Activated CD8-positive, alpha-beta memory T cell treated with anti-CD3 and anti-CD28 coated beads, Interleukin-2, amount 50 U/mL, for 1 hour (primary cell): ENCODE data around the gene DNA2.
A peak's percentile ranks its signal among the peaks of the same experiment; 100 is the strongest.

Experiments
- DNase-seq: peaks from one replicate; pipeline ENCODE4 v3.0.0-alpha.2; 2020; ENCODE audit errors: extremely low read depth

The DNA2 gene

DNA sequence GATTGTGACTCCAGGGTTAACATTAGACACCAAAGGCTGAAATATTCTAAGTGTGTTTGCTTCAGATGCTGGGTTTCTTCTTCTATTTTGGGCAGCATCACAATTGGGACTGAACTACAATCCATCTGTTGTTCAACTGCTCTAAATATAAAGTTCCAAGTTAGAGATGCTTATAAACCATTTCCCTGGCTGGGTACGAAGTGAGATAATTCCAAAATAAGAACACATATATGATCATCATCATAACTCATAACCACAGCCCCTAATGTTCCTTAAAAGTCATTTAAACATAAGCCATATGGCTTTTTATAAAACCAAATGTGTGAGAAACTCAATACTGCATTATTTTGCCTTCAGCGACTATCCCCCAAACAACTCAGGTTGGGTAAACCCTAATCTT, 28.8 kb downstream of the DNA2 start:
- no peak for DNase-seq

DNA sequence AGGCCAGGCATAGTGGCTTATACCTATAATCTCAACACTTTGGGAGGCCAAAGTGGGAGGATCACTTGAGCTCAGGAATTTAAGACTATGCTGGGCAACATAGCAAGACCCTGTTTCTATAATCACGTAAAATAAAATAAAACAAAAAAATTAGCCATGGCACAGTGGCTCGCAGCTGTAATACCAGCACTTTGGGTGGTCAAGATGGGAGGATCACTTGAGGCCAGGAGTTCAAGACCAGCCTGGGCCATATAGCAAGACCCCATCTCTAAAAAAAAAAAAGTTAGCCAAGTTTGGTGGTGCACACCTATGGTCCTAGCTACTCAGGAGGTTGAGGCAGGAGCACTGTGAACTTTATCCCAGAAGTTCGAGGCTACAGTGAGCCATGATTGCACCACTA, 30.9 kb downstream of the DNA2 start:
- DNase-seq: no peak

DNA sequence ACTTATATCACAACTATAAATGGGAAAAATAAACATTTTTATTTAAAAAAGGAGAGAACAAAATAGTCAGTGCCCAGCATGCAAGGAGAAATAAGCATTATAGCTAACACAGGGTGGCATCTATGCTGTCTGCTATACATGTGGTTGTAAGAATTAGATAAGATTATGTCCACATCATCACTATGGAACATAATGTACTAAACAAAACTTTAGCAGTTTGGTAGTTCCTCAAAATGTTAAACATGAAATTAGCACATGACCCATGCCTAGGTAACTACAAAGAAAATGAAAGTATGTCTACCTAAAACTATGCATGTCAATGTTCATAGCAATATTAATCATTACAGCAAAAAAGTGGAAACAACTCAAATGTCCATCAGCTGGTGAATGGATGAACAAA, 36.0 kb downstream of the DNA2 start:
- no peak for DNase-seq

DNA sequence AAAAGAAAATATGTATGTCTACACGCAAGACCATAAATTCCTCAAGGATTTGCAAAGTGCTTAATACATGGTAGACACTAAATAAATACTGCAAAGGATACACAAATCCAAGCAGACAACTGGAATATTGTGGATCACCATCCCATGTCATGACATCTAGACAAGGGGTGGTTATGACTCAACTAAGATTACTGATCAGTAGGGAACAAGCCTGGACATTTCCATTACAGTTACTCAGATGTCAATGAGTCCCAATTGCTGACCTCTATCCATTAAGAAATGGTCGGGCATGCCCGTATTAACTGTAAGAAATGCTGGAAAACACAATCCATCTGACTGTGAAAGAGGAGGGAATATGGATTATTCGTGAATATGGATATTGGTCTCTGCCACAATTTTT, 37.1 kb downstream of the DNA2 start:
- DNase-seq: no peak

DNA sequence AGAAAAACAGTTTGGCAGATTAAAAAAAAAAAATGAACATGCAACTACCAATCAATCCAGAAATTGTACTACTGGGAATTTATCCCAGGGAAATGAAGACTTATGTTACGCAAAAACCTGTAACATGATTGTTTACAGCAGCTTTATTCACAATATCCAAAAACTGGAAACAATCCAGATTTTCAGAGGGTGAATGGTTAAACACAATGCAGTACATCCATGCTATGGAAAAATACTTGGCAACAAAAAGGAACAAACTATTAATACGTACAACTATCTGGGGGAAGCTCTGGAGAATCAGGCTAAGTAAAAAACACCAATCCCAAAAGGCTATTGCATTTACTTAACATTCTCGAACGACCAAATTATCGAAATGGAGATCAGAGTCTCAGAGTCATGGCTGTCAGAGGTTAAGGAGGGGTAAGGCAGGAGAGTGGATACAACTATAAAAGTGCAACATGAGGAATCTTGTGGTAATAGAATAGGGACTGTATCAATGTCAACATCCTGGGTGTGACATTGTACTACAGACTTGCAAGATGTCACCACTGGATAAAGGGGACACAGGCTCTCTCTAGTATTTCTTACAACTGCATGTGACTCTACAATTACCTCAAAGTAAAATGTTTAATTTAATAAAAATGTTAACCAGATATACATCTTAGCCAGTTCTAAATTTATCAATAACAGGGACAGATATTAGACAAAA, 43.2 kb downstream of the DNA2 start:
- DNase-seq: no peak

- no peak for DNase-seq
Observed at GRCh38 chr10:68424454-68425014, 47.2 kb downstream of the DNA2 start.

DNA sequence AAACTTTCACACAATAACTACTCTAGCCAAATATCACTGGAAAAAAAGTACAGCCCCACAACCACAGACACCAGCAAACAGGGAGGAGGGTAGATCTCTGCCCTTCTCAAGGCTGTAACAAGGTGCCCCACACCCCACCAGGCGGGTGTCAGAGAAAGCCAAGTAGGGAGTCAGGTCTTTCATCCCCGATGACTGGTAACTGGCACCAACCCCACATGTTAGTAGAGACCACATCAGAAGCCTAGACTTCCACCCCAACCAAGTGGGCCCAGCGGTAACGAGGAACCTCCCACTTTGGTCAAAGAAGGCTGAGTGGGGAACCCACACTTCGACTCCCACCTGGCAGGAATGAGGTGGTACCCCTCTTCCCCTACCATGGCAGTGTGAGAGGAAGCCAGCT, 48.3 kb downstream of the DNA2 start:
- peak; percentile 25 for DNase-seq

GRCh38 chr10:68419376-68419775, 52.4 kb downstream of the DNA2 start:
- DNase-seq: no peak

GRCh38 chr10:68408898-68409518, 62.8 kb downstream of the DNA2 start:
- DNase-seq: no peak

GRCh38 chr10:68406815-68407548, 64.8 kb downstream of the DNA2 start, which contains the start of gene RUFY2:
Gene RUFY2 (minus strand): TSS chr10:68407277. CDS start chr10:68407189, 88 bp downstream.
- DNase-seq: peak; percentile 28

DNA sequence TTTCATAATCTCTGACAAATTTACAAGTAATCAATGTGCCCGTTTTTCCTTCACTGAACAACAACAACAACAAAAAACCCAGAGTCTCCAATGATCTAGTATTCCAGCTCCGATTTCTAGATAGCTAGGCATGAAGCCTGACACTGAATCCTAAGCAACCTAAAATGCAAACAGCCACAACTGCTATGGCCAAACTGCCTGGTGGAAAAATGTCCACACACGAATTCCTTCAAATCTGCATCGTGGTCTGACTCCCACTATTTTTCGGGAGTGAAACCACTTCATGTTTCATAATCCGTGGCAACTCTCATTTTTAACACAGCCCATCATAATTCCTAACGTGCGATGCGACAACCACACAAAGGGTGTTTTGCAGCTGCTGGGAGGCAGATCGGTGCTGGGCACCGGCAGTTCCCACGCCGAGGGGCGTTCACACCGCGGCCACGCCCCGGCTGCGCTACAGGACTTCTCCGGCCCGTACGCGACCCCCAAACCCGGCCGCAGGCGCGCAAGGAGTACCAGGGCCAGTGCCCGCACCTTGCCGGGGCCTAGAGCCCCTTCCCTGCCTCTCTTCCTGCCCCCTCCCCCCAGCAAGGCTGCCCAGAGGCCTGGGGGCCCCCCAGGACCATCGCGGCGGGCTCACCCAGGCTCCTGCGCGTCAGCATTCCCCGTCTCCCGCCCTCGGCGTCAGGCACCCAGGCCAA, 65.5 kb downstream of the DNA2 start:
- no peak for DNase-seq

DNA sequence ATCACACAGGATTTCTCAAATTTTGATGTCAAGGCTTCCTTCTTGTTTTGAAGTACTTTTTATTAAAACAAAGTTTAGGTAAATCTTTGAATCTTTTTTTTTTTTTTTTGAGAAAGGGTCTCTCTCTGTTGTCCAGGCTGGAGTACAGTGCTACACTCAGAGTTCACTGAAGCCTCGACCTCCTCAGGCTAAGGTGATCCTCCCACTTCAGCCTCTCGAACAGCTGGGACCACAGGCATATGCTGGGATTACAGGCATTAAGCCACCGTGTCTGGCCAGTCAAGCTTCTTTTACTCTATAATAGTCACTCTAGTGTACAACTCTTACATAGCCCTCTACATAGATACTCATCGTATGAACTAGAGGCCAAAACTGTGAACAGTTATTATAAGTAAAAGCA, 68.1 kb downstream of the DNA2 start:
- no peak for DNase-seq

- no peak for DNase-seq
Observed at GRCh38 chr10:68402276-68402675, 69.5 kb downstream of the DNA2 start.

DNA sequence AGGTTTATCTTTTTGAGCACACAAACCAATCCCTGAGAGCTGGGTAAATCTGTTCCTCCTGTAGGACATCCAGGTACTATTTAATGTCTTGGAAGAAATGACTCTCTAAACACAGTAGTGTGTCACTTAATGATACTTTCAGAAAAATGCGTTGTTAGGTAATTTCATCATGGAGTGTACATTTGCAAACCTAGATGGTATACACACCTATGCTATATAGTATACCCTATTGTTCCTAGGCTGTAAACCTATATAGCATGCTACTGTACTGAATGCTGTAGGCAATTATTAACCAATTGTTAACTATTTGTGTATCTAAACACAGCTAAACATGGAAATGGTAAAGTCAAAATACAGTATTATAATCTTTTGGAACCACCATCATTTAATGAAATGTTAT, 74.8 kb downstream of the DNA2 start:
- no peak for DNase-seq

GRCh38 chr10:68385740-68386139, 86.0 kb downstream of the DNA2 start:
- DNase-seq: no peak

DNA sequence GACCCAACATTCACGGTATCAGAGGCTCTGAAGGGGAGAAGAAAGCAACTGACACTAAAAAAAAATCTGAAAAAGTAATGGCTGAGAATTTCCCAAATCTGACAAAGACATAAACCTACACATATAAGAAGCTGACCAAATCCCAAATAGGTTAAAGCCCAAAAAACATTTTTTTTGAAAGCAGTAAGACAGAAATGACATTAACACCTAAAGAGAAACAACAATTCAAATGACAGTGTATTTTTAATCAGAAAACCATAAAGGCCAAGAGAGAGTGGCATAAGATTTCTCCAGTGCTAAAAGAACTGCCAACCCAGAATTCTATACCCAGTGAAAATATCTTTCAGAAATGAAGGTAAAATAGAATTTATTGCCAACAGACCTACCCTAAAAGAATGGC, 100.2 kb downstream of the DNA2 start:
- no peak for DNase-seq

DNA sequence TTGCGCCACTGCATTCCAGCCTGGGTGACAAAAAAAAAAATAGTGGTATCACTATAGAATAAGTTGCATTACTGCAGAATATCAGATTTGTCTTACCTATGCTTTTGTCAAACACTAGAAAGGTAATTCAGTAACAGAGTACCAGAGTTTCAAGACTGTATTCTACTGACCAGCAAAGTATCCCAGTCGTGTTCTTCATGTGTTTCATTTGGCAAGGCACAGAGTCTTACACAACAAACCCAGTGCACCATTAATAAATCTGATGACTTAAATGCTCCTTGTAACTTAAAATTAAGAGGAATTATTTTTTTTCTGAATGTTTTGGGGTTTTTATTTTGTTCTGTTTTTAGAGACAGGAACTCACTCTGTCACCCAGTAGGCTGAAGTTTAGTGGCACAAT, 104.7 kb downstream of the DNA2 start:
- no peak for DNase-seq

DNA sequence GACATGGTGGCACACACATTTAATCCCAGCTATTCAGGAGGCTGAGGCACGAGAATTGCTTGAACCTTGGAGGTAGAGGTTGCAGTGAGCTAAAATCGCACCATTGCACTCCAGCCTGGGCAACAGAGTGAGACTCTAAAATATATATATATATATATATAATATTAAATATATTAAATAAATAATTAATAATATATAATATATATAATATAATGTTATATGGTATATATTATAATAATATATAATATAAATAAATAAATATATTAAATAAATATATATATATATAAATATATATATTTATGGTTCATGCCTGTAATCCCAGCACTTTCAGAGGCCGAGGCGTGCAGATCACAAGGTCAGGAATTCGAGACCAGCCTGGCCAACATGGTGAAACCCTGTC, 105.2 kb downstream of the DNA2 start:
- DNase-seq: no peak

GRCh38 chr10:68365611-68366010, 106.2 kb downstream of the DNA2 start:
- no peak for DNase-seq

- DNase-seq: no peak
Observed at GRCh38 chr10:68364101-68364886, 107.5 kb downstream of the DNA2 start.
